HS-5 (cell line): ENCODE results near the gene GC.
"Not testable (repeated sequence)": the region's sequence is repeated elsewhere in the genome, so short reads cannot be mapped to it uniquely, and the experiment has no call there.

Source experiments
- DNase-seq: peaks from one replicate; pipeline ENCODE4 v3.0.0-alpha.2; 2012; ENCODE audit warnings: low read depth

The GC gene, protein sequence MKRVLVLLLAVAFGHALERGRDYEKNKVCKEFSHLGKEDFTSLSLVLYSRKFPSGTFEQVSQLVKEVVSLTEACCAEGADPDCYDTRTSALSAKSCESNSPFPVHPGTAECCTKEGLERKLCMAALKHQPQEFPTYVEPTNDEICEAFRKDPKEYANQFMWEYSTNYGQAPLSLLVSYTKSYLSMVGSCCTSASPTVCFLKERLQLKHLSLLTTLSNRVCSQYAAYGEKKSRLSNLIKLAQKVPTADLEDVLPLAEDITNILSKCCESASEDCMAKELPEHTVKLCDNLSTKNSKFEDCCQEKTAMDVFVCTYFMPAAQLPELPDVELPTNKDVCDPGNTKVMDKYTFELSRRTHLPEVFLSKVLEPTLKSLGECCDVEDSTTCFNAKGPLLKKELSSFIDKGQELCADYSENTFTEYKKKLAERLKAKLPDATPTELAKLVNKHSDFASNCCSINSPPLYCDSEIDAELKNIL

DNA sequence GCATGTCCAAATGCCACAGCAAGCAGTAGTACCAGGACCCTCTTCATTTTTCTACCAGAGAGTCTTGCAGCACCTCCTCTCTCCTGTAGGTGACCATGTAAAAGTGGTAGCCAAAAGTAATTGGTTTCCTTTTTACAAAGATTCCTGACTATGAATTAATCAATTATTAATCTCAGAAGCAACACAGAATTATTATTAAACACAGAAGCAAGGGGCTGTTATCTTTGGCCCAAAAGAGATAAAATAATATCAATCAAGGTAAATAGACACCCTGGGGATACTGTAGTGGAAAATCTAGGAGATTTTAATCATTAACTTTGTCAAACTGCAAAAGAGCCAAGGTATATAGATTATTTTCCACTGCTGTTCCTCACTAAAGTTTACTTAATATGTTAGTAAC lies at the start of gene GC:
TSS of gene GC (minus strand) at position 108 of the 400 bp plus-strand sequence. CDS start at position 47, 61 bp downstream.
- DNase-seq, result no peak

DNA sequence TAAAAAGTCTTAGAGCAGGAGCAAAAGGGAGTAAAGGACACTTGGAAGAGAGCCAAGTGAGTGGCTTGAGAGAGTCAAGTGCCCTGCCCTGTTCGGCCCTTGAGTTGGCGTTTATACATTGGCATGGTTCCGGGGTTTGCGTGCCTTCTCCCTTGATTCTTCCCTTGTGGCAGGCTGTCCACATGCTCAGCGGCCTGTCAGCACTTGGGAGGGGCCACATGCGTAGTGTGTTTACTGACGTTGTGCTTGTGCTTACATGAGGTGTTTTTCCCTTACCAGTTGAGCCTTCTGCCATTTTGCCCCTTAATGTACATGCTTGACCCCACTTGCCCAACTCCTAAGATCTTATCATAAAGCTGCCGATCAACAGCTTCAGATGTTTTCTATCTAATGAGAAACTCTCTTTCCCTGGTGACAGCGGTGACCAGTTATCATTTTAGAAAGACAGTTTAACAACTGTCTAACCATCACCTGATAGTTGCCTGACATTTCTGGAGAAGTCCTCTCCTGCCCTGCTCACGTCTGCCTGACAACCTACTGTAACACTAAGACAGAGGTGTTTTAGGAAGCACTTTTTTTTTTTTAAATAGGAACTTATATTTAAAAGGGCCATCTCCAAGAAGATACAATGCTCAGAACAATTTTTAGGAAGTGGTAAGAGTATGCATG lies 49.5 kb upstream of the GC start:
- no peak for DNase-seq

DNA sequence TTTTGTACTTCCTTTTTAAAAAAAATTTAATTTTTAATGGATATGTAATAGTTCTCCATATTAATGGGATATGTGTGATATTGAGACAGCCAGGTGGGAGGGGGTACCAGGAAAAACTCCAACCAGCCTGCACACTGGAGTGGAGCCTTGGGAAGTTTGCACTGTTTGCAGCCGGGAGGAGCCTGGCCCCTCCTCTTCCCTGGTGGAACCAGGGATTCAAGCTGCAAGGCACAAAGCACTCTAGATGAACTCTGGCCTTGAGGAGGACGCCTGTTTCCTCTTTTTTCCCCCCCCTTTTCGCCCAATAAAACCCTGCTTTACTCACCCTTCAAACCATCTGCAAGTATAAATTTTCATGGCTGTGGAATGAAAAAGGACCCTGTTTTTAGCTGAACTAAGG lies 48.2 kb upstream of the GC start:
- no peak for DNase-seq

DNA sequence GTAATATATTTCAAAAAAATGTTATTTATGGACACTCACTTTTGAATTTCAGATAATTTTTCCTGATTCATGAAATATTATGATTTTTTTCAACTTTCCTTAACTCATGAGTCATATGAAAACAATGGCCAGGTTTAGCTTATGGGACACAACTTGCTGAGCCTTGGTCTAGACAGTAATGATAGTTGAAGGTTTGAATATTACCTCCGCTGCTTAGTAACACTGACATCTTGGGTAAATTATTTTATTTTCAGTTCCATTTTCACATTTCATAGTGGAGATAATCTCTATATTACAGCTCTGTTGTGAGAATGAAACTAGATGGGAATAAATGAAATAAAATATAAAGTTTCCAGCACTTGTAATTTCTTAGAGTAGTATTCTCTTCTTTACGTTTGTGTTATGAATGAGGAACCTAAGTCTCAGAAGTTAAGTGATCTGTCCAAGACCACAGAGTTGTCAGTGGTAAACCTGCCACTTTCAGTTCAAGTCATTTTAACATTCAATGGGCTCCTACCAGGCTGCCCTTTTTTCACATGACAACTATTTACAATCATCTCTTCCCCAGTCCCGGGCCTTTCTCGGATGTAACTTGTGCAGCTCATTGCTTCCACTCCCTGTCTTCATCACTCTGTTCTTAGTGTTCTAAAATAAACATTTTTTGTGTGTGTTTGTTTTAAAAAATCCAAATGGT lies 46.8 kb upstream of the GC start:
- DNase-seq, result no peak

DNA sequence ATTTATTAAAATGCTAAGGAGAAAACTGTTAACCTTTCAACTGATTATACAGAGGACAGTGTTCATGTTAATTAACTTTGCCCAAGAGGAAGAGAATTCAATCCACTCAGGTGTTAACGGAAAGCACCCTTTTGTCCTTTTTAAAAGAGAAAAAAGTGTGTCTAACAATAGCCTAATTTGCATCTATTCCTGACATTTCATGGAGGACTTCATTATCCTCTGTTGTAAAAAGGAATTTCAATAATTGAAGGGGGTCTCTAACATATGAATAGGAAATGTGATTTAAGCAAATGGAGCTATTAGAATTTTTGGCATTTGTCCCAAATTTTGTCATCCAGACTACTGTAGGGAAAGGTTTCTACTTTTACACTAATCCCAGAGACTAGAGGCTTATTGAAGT lies 44.6 kb upstream of the GC start:
- no peak for DNase-seq

DNA sequence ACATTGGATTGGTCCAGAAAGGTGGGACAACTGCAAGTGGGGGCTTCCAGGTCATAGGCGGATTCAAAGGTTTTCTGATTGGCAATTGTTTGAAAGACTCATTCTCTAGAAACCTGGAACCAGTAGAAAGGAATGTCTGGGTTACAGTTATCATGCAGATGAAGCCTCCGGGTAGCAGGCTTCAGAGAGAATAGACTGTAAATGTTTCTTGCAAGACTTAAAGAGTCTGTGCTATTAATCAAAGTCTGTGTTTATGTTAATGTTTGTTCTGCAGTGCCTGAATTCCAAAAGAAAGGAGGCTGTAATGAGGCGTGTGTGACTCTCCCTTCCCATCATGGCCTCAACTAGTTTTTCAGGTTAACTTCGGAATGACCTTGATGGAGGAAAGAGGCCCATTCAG lies 43.9 kb upstream of the GC start:
- DNase-seq, result no peak

DNA sequence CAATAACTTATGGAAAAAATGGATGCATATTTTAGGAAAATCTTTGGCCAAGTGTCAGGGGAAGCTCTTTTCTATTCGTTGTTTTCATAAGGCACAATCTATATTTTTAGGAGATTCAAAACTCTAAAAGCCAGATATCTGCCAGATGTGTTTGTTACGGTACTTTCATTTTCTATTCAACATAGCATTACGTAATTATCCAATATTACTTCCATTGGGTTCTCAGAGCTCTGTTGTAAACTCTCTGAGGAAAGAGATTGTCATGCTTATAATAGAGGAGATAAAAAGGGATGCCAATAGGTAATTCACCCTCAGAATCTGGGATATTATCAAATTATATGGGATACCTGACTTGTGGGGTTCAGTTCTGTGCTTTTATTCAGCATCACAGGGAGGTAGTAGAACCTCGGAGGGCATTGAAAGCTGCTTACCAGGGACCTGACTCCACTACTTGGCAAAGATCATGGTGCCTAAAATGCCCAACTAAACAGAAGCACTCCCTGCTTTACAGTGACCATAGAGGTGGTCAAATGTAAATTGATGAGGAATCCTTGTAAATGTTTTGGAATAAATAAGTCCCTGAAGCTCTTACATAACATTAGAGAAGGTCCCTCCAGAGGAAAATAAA lies 32.9 kb upstream of the GC start:
- no peak for DNase-seq

DNA sequence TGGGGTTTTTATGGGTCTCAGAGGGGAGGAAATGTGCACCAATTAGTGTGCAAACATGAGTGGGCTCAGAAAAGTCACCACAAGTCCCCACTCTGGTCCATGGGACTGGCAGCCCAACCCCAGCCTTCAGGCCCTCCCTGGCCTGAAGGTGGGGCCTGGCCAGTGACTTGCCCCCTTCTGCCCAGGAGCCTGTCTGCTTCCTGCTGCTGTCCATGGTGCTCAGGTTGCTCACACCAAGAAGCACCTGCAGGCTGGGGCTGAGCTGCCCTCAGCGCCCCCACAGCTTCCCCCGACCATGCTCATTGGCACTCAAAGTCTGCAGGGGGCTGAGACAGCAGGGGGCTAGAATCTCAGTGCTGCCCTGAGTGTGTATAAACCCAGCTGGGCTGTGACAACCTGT lies 30.6 kb upstream of the GC start:
- no peak for DNase-seq

DNA sequence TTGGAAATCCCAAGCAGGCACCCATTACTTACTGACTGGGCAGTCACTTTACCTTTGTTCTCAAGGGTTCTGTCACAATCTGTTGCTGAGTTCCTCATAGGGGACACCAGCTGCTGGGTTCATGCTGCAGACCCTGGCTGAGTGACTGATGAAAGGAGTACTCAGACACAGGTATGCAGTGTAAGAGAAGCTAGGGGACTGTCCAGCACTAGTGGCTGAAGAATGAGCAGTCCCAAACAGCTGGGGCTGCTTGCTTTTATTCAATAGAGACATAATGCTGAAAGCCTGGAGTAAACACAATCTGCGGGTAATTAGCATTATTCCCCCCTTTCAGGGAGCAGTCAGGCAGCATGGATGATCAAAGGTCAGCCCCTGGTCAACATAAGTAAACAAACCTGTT lies 25.9 kb upstream of the GC start:
- DNase-seq, result not testable (repeated sequence)

DNA sequence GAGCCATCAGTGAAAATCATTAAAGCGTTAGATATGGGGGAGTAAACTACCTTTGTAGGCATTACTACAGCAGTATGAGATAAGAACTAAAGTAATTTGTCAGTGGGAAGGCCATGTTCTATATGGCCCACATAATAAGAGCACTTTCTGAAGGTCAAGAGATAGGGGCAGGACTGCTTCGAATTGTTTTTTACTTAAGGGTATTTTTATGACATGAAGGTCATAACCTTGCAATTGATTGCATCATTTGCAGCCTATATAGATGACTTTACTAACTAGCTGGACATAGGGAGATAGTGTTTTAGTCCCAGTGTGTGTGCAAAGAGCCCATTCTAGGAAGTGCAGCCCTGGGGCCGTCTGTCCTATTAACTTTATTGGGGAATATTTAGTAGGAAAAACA lies 23.6 kb upstream of the GC start:
- DNase-seq, result no peak

DNA sequence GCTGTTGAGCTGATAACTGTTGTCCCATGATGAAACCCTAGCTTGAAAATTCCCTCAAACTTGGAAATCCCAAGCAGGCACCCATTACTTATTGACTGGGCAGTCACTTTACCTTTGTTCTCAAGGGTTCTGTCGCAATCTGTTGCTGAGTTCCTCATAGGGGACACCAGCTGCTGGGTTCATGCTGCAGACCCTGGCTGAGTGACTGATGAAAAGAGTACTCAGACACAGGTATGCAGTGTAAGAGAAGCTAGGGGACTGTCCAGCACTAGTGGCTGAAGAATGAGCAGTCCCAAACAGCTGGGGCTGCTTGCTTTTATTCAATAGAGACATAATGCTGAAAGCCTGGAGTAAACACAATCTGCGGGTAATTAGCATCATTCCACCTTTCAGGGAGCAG lies 21.4 kb upstream of the GC start:
- not testable (repeated sequence) for DNase-seq

DNA sequence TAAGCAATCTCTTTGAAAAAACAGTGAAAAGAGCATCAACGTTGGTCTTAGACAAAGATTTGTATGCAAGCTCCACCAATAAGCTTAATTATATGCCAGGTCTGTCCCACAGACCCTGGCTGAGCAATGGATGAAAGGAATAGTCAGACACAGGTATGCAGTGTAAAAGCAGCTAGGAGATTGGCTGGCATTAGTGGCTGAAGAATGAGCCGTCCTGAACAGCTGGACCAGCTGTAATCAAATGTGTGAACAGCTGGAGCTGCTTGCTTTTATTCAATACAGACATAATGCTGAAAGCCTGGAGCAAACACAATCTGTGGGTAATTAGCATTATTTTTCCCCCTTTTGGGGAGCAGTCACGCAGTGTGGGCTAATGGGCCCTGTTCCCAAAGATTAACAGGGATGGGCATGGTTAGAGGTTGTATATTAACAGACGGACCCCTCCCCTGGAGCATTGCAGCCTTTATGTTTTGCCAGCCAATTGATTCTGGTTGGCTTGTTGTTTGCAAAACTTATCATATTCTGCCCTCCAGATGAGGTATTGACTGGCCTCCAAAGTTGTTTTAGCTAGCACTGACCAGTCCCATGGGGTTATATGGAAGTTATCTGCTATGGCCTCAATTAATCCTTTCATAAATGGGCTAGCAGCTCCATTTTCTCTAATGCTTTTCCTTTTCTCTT lies 20.3 kb upstream of the GC start:
- DNase-seq, result not testable (repeated sequence)

DNA sequence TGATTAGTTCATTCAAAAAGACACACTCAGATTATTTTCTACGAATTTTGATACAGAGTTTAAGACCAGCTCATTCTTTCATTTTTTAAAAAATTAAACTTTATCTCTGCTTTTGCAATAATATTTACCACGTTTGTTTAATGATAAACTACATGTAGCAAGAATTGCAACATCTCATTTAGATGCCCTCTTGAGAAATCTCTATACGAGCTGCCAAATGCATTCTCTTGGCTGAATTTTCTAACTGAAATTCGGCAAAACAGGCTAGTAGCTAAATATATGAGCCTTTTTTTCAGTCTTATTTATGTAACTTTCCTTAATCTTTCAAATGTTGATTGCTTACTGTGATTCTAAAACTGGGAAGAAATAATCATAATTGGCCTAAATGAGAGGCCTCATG lies 2.1 kb upstream of the GC start:
- no peak for DNase-seq

DNA sequence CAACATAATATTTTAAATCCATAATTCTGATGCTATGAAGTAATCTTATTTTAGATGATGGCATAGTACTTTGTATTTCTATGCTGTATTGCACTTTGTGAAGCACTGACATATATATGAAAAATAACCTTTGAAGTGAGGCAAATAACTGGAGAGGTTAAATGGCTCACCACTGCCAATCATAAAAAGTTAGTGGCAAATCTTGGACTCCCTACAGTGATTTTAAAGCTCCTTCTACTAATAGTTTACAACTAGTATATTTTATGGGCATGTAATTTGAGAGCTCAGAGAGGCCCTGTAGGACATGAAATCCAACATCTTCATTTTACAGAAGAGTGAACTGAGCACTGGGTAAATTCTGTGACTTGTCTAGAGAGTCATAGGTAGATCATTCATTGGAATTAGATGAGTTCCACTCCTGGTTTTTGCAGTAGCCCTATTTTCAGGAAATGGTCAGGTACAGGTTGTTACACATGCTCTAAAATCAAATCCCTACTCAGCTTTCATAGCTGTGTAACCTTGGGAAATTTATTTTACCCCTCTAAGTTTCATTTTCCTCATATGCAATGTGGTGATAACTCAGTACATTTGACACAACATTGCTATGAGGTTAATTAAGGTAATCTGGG lies 804 bp upstream of the GC start:
- DNase-seq, result no peak

DNA sequence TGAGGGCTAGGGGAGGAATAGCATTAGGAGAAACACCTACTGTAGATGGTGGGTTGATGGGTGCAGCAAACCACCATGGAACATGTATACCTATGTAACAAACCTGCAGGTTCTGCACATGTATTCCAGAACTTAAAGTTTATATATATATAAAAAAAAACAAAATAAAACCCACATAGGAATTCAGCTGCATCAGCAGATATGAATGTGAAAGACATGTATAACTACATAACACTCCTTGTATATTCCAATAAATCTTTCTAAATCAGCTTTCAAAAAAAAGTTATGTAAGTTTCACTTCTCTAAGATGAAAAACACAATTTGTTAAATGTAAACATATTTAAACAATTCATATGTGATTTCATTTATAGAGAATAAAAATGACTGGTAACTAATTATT lies 6.0 kb downstream of the GC start:
- no peak for DNase-seq

DNA sequence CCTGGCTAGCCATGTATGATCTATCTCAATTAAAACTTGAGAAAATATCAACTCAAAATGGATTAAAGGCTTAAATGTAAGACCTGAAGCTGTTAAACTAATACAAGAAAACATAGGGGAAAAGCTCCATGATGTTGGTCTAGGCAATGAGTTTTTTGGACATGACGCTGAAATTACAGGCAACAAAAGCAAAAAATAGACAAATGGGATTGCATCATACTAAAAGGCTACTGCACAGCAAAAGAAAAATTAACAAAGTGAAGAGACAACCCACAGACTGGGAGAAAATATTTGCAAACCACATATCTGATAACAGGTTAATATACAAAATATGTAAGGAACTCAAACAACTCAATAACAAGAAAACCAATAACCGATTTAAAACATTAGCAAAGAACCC lies 8.4 kb downstream of the GC start:
- DNase-seq, result no peak

DNA sequence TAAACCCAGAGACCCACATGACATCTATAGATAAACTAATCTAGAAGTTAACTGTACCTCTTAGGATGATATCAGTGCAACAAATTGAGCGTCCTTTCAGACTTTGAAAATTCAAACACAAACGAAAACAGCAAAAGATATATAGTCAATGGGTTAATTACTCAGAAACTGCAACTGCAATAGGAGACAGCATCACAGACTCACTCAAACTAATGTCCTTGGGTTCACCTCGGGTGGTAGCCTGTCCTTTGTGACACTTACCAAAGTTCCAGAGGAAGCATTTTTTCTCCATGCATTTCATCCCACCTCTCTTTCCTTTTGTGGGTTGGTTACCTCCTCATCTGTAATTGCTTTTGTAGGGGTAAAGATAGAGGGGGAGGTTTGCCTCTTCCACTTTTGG lies 9.7 kb downstream of the GC start:
- DNase-seq, result no peak

DNA sequence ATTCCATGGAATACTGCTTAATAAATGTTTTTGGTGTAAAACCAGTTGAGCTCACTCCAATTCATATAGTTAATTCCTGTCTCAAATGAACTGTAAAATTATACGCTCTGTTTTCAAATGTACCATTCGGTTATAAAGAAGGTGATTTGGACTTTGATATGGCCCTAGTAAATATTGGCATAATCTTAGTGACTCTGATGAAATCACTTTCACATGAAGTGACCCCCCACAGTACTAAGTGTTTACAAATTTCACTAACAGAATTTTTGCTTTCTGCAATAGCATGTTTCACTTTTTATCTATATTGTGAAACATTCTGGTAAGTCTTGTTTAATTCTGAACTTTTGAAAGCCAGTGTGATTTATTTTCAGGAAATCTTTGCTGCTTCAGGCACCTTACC lies 10.9 kb downstream of the GC start:
- no peak for DNase-seq

DNA sequence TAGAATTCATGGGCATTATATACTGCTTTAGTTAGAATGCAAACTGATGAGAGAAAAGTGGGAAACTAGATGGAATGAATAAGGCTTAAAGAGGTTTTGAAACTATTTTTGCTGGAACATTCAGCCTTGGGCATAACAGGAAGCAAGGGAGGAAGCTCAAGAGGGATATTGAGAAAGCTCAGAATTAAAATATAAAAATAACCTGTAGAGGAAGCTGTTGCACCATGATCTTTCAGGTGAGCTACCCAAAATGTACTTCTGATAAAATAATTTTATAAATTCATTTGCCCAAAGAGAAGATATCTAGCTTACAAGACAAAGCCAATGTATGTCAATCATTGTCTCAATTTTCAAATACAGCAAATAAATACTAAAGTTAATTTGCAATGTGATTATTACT lies 11.3 kb downstream of the GC start:
- no peak for DNase-seq

DNA sequence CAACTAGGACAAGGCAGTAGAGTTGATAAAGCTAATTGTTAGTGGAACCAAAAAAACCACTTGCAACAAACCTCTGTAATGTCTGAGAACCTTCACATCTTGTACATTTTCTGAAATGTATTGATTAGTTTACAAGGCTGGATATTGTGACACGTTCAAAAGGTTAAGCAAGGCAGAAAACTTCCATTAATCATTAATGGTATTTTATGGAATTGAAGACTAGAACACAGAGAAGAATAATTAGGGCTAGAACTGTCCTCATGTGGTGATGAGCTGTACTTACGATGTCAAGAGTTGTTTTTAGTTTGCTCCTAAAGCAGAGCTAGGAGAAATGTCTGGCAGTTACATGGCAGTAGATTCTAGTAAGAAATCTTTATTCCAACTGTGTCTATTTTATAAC lies 12.3 kb downstream of the GC start:
- DNase-seq, result no peak

DNA sequence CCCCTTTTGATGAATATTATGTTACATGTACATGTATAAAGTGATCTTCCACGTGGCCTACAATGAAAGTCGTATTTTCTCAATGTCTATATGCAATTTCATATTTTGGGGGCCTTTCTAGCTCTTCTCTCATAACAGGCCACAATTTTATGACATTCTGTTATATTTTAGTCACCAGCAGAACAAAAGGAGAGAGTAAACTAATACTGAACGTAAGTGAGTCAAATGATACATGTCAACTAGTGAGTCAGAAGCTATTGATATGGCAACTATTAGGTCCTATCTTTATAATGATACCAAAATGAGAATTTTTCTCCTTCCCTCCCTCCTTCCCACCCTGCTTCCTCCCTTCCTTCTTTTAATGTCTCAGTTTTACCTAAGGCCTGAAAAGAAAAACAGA lies 14.4 kb downstream of the GC start:
- no peak for DNase-seq

DNA sequence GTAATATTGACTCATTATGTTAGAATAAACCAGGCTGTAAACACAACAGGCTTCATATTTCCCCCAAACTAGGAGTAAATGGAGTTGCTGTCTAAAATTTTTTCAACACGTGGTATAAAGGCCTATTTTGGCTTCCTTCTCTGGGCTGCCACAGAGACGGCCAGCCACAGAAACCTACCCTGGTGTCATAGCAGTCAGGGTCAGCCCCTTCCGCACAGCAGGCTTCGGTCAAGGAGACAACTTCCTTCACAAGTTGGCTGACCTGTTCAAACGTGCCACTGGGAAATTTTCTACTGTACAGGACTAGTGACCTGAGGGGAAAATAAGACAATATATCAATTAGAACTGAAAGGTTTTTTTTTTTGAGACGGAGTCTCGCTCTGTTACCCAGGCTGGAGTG lies 15.8 kb downstream of the GC start:
- no peak for DNase-seq
